HG02943 (cell line): ENCODE results near the gene STIMATE.
A peak's percentile ranks its signal among the peaks of the same experiment; 100 is the strongest.

Experiments
- ATAC-seq: cut with Tn5 transposase; IDR thresholded peaks from one replicate; pipeline ENCODE4 v1.9.1; 2021; ENCODE audit warnings: mild to moderate bottlenecking, low read depth, moderate library complexity; ENCODE audit not compliant: unreplicated experiment

Gene STIMATE

DNA sequence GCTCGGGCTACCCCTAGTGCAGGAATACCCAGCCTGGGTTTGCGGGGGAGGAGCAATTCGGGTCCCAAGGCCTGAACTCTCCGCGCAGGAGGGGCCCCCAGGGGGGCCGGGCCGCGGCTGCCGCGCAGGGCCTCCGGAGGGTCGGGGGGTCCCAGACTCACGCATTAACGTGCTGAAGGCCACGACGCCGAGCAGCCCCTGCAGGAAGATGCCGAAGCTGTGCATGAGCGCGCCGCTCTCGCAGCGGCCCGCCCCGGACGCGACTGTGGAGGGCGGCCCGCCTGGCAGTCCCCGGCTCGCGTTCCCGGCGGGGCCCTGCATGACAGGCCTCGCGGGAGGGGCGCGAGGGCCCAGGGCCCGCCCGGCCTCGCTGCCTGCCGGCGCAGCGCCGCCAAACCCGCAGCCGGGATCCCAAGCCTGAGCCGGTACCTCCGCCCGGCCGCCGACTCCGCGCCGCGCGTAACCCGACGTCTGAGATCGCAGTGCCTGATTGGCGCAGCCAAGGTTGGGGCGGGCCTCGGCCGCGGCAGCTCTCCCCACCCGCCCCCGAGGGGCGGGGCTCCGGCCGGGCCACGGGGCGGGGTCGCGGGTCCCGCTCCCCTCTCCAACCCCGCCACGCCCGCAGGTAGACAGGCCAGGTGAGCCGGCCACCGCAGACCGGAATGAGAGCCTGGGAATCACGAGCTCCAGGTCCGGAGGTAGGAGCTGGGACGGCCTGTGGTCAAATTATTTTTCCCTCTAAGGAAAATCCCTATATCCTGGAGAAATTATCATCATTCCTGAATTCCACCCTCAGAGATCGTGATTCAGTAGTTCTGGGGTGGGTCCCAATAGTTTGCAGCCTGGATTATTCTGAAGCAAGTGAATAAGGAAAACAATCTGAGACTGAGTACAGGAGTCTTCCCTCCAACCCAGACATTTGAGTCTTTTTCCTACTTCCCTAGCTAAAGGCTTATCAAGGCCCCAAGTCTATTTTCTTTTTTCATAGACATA is at the start of gene STIMATE:
Gene STIMATE (minus strand): TSS at position 419 of the 993 bp plus-strand sequence. CDS start 98 bp downstream, at position 321.
- peak; percentile 77 for ATAC-seq

DNA sequence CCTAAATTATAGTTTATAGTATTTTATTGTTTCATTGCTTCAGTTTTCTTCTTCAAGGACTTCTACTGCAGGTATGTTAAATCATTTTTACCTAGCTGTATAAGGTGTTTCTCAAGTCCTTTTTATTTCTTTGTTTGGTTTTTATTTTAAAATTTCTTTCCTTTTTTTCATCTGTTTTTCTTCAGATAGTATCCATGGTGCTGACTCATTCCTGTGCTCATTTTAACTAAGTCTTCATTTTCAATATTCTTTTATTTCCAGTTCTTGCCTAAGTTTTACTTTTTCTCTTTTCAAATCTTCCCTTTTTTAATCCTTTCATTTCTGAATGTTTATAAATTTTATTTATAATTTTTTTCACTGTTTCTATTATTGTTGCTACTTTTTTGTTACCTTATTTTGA is 42.3 kb upstream of the STIMATE start:
- no peak for ATAC-seq

DNA sequence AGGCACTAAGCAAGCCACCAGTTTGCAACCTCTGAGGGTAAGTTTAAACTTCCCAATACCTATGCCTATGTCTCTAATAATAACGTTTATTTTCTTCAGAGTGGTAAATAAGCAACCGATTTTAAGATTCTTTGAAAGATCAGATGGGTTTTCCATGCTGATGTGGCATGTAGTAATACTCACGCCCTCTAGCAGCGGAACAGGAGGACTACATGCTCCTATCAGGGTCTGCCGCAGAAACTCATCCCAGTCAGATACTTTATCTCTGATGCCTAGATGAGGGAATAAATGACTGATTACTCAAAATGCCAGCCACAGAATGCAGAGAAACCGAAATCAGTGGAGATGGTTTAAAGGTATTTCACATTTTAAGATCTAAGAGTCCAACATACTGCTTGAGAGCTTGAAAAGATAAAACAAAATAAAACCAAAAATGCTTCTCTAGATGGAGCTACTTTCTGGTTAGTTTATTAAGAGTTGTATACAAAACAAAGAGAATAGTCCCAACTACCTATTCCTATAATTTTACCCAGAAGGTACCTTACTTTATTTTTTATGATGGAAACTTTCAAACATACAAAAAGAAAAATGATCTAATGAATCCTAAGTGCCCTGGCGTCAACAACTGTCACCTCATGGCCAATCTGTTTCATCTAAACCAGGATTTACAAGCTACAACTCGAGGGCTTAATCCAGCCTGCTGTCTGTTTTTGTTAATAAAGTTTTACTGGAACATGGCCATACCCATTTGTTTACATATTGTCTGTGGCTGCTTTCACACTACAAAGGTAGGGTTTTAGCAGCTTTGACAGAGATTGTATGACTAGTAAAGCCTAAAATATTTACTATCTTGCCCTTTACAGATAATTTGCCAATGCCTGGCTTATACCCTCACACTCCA is 37.5 kb upstream of the STIMATE start:
- no peak for ATAC-seq

DNA sequence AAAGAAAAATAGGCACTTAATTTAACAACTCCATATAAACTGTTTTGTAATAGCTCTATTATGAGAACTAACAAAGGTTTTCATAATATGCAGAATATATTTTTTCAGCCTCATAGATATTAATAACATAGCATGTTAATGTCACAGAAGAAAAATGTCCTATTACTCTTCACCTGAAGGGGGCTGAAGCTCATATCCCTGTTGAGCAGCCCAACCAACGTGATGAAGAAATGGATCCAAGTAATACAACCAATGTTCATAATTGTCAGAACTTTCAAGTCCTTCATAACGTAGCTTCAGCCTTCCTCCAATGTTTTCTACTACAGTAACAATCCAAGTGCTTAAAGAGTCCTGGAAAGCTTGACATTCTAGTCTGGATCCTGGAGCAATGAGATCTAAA is 34.5 kb upstream of the STIMATE start:
- no peak for ATAC-seq

DNA sequence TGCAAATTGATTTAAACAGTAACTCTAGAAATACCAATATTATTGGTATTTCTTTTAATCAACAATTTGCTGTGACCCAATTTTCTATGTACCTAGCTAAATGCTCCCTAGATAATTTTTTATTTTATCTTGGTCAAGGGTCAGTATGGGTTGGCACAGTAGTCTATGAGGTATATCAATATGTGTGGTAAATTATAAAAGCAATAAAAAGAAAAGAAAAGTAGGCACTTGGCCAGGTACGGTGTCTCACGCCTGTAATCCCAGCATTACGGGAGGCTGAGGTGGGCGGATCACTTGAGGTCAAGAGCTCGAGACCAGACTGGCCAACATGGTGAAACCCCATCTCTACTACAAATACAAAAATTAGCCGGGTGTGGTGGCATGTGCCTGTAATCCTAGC is 34.0 kb upstream of the STIMATE start:
- no peak for ATAC-seq

DNA sequence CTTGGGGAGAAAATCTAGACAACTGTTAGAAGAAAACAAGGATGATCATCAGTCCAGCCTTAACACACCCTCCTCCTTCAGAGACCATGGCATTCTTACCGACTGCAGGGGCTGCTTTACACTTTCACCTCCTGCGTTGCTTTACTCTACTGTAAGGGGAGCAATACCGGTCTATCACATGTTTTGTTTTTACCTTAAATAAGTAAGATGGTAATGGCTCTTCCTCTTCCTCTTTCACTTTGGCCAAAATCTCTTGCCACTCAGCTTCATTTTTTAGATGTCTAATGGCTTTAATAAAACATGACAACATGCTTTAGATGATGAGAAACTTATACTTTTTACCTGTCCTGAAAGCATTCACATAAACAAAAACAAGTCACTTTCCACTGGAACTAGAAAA is 33.4 kb upstream of the STIMATE start:
- no peak for ATAC-seq

DNA sequence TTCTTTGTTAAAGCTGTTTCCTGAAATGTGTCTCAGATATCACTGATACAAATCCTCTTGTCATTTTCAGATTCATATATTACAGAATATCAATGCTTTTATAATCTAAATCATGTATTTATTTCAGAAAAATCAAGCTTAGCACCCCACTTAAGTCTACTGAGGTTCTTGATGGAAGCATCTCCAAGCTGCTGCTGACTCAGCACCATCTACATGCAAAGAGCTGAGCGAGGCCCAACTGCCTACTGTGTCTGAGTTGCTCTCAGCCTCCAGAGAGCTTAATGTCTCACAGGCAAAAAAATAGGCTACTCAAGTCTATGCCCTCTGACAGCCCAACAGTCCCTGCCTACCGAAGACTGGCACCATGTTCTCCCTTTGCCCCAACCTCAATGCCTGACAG is 29.2 kb upstream of the STIMATE start:
- no peak for ATAC-seq

DNA sequence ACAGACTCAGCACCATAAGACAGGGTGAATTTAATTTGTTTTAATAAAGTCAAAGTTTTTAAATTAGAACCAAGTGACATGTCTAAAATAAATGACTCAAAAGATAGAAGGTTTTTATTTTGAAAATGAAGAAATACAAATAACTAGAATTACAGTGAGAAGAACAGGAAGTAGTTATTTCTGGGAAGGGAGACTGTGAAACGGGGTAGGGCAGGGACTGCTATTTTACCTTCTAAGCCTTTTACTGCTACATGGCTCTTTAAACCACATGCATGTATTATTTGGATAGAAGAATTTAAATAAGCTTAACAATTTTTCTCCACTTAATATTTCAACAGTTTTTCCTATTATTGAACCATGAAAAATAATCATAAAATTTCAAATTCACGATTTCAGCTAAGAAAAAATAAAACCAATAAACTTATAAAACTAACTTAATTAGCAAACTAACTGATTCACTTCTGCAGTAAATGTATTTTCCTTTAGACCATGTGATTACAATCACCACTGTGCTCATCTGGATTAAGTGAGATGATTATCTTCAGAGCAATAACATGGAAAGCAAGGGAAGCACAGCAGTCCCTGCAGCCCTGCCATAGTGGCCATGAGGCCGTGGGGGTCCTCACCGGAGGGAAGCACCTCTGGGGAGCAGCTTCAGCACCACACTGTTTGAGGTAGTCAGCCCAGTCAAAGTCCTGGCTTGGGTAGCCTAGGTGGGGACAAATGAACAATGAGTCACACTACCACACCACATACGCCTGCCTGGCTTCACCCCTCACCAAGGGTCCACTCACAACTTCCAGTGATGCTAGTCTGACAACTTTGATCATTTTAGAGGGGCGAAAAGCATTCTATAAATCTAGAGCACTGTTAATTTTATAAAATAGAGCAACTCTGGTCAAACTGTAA is 28.3 kb upstream of the STIMATE start:
- no peak for ATAC-seq

DNA sequence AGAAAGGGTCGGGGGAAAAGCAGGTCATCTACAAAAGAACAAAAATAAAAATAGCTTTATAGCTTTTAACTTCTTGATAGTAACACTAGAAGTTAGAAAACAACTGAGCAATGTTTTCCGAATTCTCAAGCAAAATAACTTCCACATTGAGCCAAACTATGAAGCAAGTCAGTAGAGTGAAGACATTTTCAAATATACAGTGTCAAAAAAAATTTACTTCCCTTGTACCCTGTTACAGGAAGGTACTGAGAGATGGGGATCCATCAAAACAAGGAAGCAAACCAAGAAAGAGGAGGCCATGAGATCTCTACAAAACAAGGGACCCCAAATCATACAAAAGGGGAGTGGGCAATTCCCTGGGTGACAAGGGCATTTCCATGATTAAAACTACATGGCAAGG is 26.6 kb upstream of the STIMATE start:
- no peak for ATAC-seq

DNA sequence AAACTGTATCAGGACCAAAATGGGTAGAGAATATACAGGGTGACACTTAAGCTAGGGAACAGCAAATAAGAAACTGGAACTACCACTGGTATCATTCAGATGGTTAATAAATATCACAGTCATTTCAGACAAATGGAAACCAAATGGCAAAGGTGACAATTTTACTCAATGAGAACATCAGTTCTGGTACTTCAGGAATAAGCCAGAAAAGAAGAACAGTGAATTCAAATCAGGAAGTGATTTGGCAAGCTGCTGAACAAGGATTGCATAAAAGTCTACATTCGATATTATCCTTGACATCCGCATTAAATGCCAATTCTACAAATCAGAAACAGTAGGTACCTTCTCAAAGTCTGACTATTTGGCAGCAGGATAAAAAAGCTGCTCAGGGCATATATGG is 23.5 kb upstream of the STIMATE start:
- no peak for ATAC-seq

DNA sequence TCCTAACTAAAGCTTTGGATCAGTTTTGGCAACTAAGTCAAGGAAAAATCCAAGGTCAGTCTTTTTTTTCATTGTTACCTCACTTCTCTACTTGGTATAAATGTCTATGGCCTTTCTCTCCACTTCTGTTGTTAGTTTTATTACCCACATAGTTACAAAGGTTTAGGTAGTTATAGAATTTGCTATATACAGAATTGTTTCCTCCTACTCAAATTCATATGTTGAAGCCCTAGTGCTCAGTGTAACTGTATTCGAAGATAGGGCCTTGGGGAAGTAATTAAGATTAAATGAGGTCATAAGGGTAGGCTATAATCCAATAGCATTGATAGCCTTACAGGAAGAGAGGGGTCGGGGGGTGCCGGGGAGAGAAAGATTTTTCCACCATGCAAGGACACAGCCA is 19.7 kb upstream of the STIMATE start:
- ATAC-seq, result no peak

DNA sequence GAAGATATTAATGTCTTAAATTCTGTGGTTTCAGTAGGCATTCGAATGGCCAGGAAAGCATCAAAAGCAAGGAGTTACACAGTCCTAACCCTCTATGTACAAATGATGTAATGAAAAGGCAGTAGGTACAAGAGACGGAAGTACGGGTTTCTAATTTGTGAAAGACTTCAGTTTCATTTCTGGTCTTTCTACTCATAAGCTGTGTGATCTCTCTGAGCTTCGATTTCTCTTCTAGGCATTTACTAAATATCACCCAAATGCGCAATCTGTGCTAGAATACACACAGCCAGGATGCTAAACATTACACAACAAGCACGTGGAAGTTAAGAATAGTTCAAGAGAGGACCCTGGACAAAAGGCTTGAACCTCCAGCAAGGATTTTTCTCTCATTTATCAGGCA is 17.9 kb upstream of the STIMATE start:
- no peak for ATAC-seq

DNA sequence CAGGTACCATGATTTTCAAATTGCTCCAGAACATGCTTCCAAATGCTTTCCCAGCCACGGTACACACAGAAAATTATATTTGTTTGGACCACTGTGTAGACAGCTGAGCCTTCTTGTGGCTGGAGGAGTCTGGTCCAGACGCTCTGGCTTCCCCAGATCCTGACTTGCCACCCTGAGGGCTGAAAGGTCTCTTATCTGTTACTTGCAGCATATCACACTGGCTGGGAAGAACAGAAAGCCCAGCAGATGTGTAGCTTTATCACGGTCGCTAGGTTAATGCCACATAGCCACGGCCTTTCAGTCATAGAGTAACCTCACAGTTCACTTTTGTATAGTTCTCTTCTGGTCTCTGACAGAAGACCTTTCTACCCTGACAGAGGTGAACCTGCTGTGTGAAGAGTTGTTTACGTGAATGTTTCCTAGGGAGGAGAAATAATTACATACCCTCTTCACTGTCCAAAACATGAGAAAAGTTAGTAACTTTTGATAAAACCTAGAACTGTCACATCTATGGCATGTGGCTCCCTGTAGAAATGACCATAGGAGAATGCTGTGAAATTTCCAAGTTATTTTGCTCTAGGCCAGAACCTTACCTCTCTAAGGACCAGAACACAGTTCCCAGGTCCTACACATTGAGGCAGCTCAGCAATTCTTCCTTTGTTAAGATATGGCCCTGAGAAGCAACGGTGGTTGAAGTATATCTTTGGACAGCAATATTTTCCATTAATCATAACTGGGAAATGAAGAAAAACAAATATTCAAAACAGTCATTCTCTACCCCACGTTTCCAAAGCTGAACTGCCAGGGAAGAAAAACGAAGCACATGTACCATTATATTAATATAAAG is 15.8 kb upstream of the STIMATE start:
- no peak for ATAC-seq

DNA sequence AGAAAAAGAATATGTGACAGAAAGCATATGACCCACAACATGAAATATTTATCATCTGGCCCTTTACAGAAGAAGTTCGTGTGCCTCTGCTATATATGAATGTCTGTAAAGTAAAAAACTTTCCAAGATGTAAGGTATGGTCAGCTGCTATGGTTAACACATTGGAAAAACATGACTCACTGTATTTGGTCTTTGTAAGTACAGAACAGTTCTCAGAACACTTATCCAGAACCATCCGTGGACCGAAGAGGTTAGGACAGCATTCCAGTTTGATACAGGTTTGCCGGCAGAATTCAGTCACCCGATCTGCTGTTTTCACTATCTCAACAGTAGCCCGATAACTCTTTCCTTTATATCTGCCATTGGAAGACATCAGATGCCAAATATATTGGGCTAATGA is 13.5 kb upstream of the STIMATE start:
- ATAC-seq, result no peak

DNA sequence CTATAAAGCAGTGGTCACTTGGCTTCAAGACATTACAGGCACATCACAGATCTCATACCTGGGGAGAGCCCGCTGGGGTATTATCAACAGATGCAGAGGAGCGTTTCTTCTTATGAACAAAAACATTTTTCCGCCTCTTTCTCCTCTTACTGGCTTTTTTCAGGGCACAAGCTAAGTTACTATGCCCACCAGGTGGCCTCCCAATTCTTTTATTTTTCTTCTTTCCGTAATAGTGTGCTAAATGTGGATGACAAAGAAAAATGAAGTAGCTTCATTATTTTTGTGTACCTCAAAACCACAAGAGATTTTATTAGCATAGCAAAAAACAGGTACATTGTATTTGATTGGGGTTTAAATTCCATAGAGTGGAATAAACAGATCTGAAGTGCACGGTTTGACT is 10.1 kb upstream of the STIMATE start:
- no peak for ATAC-seq

DNA sequence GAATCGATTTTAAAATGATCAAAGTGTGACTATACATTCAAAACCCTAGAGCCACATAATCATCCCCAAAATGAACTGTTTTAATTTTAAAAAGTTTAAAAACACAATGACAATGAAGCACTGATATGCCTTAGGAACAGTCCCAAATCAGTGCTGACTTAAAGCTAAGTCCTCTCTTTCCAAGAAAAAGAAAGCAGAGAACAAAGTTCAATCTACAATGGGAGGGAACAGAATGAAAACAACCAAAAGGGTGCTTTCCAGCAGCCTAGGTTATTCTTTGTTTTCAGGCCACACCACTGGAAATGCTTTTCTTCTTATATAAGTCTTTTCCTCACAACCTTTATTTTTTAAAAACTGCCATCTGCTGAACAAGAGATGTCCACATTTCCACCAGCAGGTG is 7.2 kb upstream of the STIMATE start:
- ATAC-seq, result no peak

DNA sequence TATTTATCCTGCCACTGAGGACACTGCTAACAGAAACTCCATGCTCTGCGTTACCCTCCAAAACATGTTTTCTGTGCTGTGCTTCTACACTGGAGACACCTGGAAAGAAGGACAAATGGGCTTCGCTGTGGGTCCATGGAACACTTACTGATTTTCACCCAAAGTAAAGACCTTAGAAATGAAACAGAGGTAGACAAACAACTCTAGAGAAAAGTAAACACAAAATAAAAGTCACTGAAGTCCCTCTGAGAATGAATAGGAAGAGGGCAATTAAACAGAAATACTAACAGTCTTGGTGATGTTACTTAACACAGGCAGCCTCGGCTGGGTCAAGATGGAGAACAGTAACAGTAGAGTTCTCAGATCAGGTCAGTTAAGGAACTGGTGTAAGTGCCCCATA is 6.7 kb upstream of the STIMATE start:
- no peak for ATAC-seq

DNA sequence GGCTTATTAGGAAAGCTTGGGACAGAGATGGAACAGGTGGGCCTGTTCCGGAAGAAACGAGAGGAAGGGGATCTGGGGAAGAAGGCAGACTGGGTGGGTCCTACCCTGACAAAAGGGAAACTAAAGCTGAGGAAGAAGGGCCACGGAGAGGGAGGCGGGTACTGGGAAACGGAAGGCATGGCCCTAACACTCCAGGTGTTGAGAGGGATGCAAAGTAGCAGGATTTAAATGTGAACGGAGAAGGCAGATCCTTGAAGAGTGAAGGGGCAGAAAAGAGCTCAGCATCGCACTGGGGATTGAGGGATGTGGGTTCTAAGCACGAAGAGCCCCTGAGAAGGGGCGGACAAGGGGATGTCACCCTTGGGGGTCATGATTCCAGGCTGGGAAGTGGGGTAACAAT is 735 bp downstream of the STIMATE start:
- ATAC-seq, result no peak

DNA sequence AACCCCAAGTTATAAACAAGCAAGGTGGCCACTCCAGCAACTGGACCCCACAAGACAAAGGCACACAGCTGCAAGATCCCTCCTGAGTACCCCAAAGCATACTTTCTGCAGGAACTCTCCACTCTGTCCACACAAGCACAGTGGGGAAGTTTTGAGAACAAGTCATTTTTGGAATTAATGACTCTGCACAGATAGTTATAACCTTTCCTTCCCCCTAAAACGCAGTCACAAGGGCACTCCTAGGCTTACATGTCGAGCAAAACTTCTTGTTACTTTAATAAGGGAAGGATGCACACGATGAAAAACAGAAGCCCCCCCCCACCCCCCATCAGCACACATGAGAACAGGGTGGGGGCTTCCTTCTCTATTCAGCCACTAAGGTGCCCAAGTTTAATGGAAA is 1.2 kb downstream of the STIMATE start:
- ATAC-seq, result no peak
